NB4 (cell line): ENCODE measurements around the gene MIA3.
A peak's percentile ranks its signal among the peaks of the same experiment; 100 is the strongest.

ENCODE experiments used
- DNase-seq: peaks from one replicate; pipeline ENCODE4 v3.0.0; 2010; ENCODE audit warnings: low read depth
- H3K4me3 ChIP-seq: one replicate; pipeline ENCODE4 v1.5.1; 2011; ENCODE audit warnings: mild to moderate bottlenecking, low read depth, low read length, moderate library complexity
- MYC ChIP-seq: IDR thresholded peaks from 2 replicates; pipeline ENCODE4 v1.6.1; 2011; ENCODE audit warnings: low read depth, low read length
- POLR2A ChIP-seq: IDR thresholded peaks from 2 replicates; pipeline ENCODE4 v1.6.1; 2011; ENCODE audit warnings: mild to moderate bottlenecking; ENCODE audit not compliant: insufficient read length; ENCODE audit errors: extremely low read depth
- TF ChIP-seq, protein P1 (sequence below): IDR thresholded peaks from one replicate; pipeline ENCODE4 v1.5.1; 2012; ENCODE audit warnings: low read depth, low read length
- TF ChIP-seq, protein P2 (sequence below): IDR thresholded peaks from 2 replicates; pipeline ENCODE4 v1.6.1; 2011; ENCODE audit warnings: low read depth, low read length

MIA3 gene

DNA sequence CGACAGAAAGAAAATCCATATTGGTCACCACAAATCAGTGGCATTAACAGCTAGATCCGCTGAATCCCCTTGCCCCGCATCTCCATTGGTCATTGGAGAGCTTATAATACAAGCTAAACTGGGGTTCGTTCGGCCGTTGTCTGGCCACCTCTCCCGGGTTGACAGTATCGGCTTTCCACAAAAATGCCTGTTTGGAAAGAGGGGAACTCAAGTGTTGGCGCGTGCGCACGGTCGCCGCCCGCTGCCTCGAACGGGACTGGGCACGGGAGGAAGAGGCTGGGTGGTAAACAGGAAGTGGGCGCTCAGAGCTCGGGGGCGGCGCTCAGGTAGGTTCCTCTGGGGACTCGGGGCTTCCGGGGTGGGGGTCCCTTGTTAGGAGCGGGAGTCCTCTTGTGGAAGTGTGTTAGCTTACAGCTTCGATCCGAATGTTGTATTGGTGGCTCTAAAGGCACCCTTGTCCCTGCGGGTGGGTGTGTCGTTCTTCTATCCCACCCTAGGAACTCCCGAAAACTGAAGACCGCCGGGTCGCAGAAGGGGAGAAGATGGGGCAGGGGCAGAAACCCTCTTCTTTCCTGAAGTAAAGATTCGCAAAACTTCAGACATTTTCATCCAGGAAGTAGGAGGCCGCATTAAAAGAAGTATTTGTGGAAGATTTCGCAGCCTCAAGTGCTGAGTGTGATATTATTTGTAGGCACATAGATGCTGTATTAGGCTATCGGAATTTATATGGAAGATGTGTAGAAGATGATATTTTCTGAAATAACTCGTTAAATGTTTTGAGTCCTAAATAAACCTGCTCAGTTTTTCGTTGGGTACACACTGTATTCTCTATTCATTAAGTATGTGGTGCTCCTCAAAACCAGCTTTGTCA, 95.4 kb downstream of the MIA3 start:
- peak overlapping the region; percentile 94 for H3K4me3 ChIP-seq
- DNase-seq = peak; percentile 98
- TF ChIP-seq POLR2A (peak; percentile 62), MYC (peak; percentile 56; the same call in 1 of the 2 replicates)
- TF ChIP-seq, protein P1, sequence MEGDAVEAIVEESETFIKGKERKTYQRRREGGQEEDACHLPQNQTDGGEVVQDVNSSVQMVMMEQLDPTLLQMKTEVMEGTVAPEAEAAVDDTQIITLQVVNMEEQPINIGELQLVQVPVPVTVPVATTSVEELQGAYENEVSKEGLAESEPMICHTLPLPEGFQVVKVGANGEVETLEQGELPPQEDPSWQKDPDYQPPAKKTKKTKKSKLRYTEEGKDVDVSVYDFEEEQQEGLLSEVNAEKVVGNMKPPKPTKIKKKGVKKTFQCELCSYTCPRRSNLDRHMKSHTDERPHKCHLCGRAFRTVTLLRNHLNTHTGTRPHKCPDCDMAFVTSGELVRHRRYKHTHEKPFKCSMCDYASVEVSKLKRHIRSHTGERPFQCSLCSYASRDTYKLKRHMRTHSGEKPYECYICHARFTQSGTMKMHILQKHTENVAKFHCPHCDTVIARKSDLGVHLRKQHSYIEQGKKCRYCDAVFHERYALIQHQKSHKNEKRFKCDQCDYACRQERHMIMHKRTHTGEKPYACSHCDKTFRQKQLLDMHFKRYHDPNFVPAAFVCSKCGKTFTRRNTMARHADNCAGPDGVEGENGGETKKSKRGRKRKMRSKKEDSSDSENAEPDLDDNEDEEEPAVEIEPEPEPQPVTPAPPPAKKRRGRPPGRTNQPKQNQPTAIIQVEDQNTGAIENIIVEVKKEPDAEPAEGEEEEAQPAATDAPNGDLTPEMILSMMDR = no peak
- TF ChIP-seq, protein P2, sequence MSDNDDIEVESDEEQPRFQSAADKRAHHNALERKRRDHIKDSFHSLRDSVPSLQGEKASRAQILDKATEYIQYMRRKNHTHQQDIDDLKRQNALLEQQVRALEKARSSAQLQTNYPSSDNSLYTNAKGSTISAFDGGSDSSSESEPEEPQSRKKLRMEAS = peak; percentile 65

DNA sequence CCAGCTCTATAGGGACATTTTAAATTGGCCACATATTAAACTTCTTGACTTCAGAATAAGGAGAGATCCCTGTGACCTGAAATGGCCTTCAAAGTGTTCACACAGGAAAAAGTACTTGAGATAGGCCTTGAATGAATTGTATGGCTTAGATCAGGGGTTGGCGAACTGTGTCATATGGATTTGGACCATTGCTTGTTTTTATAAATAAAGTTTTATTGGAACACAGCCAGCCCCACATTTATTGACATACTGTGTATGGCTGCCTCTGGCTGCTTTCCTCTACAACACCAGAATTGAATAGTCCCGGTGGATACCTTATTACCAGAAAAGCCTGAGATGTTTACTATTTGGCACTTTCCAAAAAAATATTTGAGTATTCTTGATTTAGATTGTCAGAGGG, 98.5 kb downstream of the MIA3 start:
- TF ChIP-seq POLR2A (no peak), MYC (no peak)
- TF ChIP-seq, protein P1 = no peak
- TF ChIP-seq, protein P2 = no peak
- DNase-seq = no peak
- H3K4me3 ChIP-seq = no peak overlapping the region
